GM12864 (cell line): ENCODE measurements around the gene ARHGAP30.
A peak's percentile ranks its signal among the peaks of the same experiment; 100 is the strongest.
"Not testable (repeated sequence)": the region's sequence is repeated elsewhere in the genome, so short reads cannot be mapped to it uniquely, and the experiment has no call there.

Experiments
- DNase-seq: peaks from one replicate; pipeline ENCODE4 v3.0.0-alpha.2; 2011; ENCODE audit warnings: low read depth
- H3K4me3 ChIP-seq: 2 replicates; pipeline ENCODE4 v1.5.1; 2011; ENCODE audit warnings: mild to moderate bottlenecking, low read depth, low read length, control low read depth
- TF ChIP-seq, protein P1 (sequence below): IDR thresholded peaks from 2 replicates; pipeline ENCODE4 v1.5.1; 2011; ENCODE audit warnings: low read depth, mild to moderate bottlenecking, moderate library complexity, low read length, control low read depth, inconsistent platforms; ENCODE audit errors: missing control alignments

ARHGAP30 gene

DNA sequence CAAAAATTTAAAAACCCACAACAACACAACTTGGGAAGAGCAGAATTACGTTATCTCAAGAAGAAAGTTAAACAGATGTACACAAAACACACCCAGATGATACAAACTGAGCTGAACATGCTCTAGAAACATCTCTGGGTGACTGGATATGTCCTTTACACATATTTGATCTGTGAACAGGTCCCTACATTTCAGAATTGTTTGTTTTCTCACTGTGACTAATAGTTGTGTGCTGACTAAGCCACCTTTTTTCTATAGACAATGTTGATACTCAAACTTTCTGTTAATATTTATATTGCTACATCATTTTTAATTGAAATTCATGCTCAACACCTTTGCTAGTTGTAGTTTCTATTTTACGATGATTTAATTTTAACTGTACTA, 47.7 kb downstream of the ARHGAP30 start:
- DNase-seq: no peak
- H3K4me3 ChIP-seq: no peak overlapping the region; the same call in 1 of the 2 replicates

GRCh38 chr1:161021165-161021969, 48.3 kb downstream of the ARHGAP30 start:
- DNase-seq: peak; percentile 73
- peak overlapping the region; percentile 62 for H3K4me3 ChIP-seq
- TF ChIP-seq, protein P1, sequence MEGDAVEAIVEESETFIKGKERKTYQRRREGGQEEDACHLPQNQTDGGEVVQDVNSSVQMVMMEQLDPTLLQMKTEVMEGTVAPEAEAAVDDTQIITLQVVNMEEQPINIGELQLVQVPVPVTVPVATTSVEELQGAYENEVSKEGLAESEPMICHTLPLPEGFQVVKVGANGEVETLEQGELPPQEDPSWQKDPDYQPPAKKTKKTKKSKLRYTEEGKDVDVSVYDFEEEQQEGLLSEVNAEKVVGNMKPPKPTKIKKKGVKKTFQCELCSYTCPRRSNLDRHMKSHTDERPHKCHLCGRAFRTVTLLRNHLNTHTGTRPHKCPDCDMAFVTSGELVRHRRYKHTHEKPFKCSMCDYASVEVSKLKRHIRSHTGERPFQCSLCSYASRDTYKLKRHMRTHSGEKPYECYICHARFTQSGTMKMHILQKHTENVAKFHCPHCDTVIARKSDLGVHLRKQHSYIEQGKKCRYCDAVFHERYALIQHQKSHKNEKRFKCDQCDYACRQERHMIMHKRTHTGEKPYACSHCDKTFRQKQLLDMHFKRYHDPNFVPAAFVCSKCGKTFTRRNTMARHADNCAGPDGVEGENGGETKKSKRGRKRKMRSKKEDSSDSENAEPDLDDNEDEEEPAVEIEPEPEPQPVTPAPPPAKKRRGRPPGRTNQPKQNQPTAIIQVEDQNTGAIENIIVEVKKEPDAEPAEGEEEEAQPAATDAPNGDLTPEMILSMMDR: no peak

More for the DNA sequence above, 47.7 kb downstream of the ARHGAP30 start:
- TF ChIP-seq, protein P1: no peak

GRCh38 chr1:161020509-161021164, 49.1 kb downstream of the ARHGAP30 start, which contains the start of gene F11R:
Gene F11R, minus strand, starts transcription at chr1:161021152. Its CDS starts 79 bp downstream, at chr1:161021073.
- no peak for DNase-seq
- H3K4me3 ChIP-seq: peak within 1 kb of the TSS; percentile 62
- TF ChIP-seq, protein P1: no peak

DNA sequence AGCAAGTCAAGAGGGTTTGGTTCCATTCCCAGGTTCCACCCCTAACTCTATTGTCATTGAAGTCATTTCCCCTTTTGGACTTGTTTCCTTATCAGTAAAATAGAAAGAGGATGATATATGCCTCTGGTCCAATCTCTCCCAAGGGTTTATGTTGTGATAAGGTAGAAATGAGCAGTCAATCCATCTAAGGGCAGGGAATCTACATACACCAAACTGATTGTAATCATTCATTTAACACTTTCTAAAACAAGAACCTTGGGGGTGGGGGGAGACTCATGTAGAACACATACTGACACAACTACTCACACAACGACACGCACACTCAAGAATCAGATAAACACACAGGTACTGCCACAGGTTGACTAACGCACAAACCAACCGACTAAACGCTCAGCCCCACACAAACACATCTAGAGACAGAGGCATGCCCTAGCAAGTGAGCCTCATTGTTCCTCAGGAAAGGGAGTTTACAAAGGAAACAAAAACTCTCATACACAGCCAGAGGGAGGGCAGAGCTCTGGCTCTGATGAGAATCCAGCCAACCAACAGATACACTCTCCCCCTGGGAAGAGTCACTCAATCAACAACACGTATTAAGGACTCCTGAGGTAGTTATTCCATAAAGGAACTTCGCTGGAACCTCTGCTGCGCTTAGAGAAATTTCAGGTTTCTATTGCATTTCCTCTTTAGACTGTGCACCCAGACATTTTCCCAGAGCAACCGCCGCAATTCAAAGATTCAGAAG, 49.8 kb downstream of the ARHGAP30 start:
- DNase-seq: no peak
- TF ChIP-seq, protein P1: no peak
- peak overlapping the region; percentile 62 for H3K4me3 ChIP-seq

DNA sequence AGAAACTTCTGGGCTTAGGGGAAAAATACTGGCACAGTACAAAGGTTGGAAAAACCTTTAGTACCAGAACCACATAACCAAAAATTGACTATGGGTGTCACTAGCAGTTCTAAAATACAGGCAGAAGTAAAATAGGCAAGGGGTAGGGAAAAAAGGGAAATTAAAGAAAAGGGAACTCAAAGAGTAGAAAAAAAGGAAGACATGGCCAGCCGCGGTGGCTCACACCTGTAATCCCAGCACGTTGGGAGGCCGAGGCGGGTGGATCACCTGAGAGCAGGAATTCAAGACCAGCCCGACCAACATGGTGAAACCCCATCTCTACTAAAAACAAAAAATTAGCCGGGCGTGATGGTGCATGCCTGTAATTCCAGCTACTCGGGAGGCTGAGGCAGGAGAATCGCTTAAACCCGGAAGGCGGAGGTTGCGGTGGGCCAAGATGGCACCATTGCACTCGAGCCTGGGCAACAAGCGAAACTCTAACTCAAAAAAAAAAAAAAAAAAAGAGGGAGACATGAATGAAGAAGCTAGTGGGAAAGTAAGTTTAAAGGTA, 50.5 kb downstream of the ARHGAP30 start:
- H3K4me3 ChIP-seq, DNase-seq: not testable (repeated sequence)

DNA sequence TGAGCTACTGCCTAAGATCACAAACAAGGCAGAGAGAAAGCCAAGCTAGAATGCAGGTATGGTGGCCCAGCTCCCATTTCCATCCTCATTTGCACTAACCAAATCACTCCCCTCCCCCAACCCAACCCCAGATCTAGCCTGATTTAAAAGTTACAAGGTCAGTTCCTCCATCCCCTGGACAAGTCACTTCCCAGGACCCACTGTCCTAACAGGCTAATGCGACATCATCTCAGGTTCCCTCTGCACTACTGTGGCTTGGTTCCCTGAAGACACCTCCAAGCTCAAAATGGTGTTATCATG, 51.1 kb downstream of the ARHGAP30 start:
- TF ChIP-seq, protein P1: no peak
- DNase-seq: no peak
- no peak overlapping the region for H3K4me3 ChIP-seq
